K562 (cell line): Measurements from ENCODE around the gene LRRC74B. TPM values are rescaled to one million over a fixed set of nuclear protein-coding genes. Genes with fewer than 3 reads are reported as not detected.

Experiments used
- BACH1 ChIP-seq: fragments of 200-800 bp; sonication (Bioruptor generic); IDR thresholded peaks from 2 replicates; pipeline ENCODE4 v1.6.1; 2016; ENCODE audit warnings: missing genetic modification characterization, missing compliant biosample characterization
- BDP1 ChIP-seq: IDR thresholded peaks from 3 replicates; pipeline ENCODE4 v1.6.1; 2011; ENCODE audit not compliant: insufficient read length, insufficient read depth
- CBX5 ChIP-seq: IDR thresholded peaks from 2 replicates; pipeline ENCODE4 v1.6.1; 2014; ENCODE audit warnings: low read depth, borderline replicate concordance
- ETV1 ChIP-seq: fragments of 450-650 bp; conservative IDR thresholded peaks from 2 replicates; pipeline ENCODE4 v1.6.1; 2016; ENCODE audit warnings: missing genetic modification characterization, control low read depth, low read depth, missing compliant biosample characterization
- HMGN3 ChIP-seq: IDR thresholded peaks from 2 replicates; pipeline ENCODE4 v1.6.1; 2011; ENCODE audit warnings: borderline replicate concordance, low read depth, mild to moderate bottlenecking, mixed read lengths, low read length; ENCODE audit not compliant: insufficient read length; ENCODE audit errors: extremely low read depth
- HNRNPLL ChIP-seq: fragments of 200-400 bp; formaldehyde crosslinking; IDR thresholded peaks from 2 replicates; pipeline ENCODE4 v1.6.1; 2017; ENCODE audit warnings: low read length, low read depth, mild to moderate bottlenecking; ENCODE audit not compliant: poor library complexity, severe bottlenecking
- MYBL2 ChIP-seq, 2 experiments: fragments of 450-650 bp in 1 of 2; sonication (generic) in 1 of 2; formaldehyde crosslinking in 1 of 2; IDR thresholded peaks; 2 replicates each; pipeline versions ENCODE4 v1.6.1 to v1.8.1; 2017 to 2022; ENCODE audit warnings: borderline replicate concordance in 1 of 2, inconsistent platforms in 1 of 2, low read depth in 1 of 2, mild to moderate bottlenecking in 1 of 2, missing genetic modification reagents in 1 of 2, moderate library complexity in 1 of 2
- NR1H2 ChIP-seq: sonication (generic); formaldehyde crosslinking; IDR thresholded peaks from 2 replicates; pipeline ENCODE4 v1.4.0; 2020; ENCODE audit warnings: mild to moderate bottlenecking, missing genetic modification reagents
- PRMT5 ChIP-seq: sonication (generic); formaldehyde crosslinking; IDR thresholded peaks from 2 replicates; pipeline ENCODE4 v1.5.0; 2020; ENCODE audit warnings: missing genetic modification reagents
- TSC22D4 ChIP-seq: fragments of 450-650 bp; IDR thresholded peaks from 2 replicates; pipeline ENCODE4 v1.6.1; 2016; ENCODE audit warnings: missing genetic modification characterization, missing biosample characterization, control low read depth
- ZC3H8 ChIP-seq: fragments of 450-650 bp; IDR thresholded peaks from 2 replicates; pipeline ENCODE4 v1.6.1; 2017
- ZNF644 ChIP-seq: fragments of 200-800 bp; sonication (Bioruptor generic); IDR thresholded peaks from 2 replicates; pipeline ENCODE4 v1.6.1; 2016; ENCODE audit warnings: low read depth, missing genetic modification characterization, missing compliant biosample characterization
- ZNF696 ChIP-seq: fragments of 250-450 bp; sonication (Bioruptor Pico); conservative IDR thresholded peaks from 2 replicates; pipeline ENCODE4 v1.4.0; 2020; ENCODE audit warnings: mild to moderate bottlenecking, moderate library complexity
- polyA plus RNA-seq, 8 experiments: library from polyadenylated mRNA; depleted of rRNA in 4 of 8; stranded (reverse) in 5 of 8; unstranded in 3 of 8; fragments of >200 nt; fragmentation: Nextera tagmentation in 2 of 8; fragmentation: Illumina TruSeq in 1 of 8; extraction: Ambion mirVana in 2 of 8; extraction: Trizol in 1 of 8; gene quantifications; 2 replicates each; pipeline versions ENCODE4 v1.2.1 to v1.2.3, GENCODE V29; 2011 to 2014; ENCODE audit warnings: inconsistent platforms in 1 of 8, missing spikeins in 1 of 8
- total RNA-seq, 7 experiments: library from RNA; depleted of rRNA in 6 of 7; stranded (reverse); fragments of >200 nt in 6 of 7; fragmentation: Illumina TruSeq in 2 of 7; extraction: Trizol in 2 of 7; gene quantifications; 2 replicates each; pipeline versions ENCODE4 v1.2.1 to v1.2.3, GENCODE V29; 2011 to 2021; ENCODE audit warnings: low replicate concordance in 1 of 7
- TF ChIP-seq, protein P1 (sequence below): fragments of 450-650 bp; IDR thresholded peaks from 2 replicates; pipeline ENCODE4 v1.6.1; 2016; ENCODE audit warnings: low read depth
- TF ChIP-seq, protein P2 (sequence below), 2 experiments: IDR thresholded peaks; 2 replicates each; pipeline ENCODE4 v1.6.1; 2012; ENCODE audit warnings: improper control_type of control experiment in 2 of 2, low read depth in 2 of 2, low read length in 2 of 2, borderline replicate concordance in 1 of 2
- TF ChIP-seq, protein P3 (sequence below): sonication (generic); formaldehyde crosslinking; IDR thresholded peaks from 2 replicates; pipeline ENCODE4 v1.5.0; 2020; ENCODE audit warnings: missing genetic modification reagents

LRRC74B gene
- total and polyA plus RNA-seq, 9 of the 15 experiments (the other 6 are each of a cell fraction or from before 2014, with no cell fraction given) = not detected

DNA sequence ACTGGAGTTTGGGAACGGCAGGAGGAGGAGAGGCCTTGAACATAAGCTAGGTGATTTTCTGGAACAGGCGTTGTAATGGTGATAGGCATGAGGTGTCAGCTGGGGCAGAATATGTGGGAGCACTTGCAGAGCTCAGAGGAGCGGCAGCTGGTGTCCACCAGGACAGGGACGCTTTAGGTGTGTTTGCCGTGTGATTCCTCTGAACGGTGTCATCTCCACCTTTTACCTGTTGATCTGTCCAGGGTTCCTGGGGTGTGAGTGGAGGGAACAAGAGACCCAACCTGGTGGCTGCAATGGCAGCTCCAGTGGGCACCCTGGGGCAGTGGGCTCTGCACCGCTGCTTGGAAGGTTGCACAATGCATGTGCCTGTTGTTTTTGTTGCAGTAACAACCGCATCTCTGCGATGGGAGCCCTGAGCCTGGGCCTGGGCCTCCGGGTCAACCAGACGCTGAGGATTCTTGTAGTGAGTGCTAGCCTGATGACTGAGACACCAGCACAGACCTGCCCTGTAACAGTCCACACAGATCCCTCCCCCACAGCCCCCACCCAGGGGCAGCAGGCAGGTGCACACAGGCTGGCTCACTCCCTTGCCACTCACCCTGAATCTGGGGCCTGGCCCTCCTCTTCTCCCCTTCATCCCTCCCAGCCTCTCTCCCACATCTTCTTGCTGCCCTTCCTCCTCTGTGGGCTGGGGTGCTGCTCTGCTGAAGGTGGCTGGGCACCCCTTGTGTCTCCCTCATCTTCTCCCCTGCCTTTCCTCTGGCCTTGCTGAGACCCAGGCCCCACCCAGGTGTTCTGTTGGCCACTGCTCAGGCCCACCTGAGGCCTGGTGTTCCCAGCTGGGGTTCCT lies 9.2 kb downstream of the LRRC74B start (continued):
- TF ChIP-seq, protein P1, sequence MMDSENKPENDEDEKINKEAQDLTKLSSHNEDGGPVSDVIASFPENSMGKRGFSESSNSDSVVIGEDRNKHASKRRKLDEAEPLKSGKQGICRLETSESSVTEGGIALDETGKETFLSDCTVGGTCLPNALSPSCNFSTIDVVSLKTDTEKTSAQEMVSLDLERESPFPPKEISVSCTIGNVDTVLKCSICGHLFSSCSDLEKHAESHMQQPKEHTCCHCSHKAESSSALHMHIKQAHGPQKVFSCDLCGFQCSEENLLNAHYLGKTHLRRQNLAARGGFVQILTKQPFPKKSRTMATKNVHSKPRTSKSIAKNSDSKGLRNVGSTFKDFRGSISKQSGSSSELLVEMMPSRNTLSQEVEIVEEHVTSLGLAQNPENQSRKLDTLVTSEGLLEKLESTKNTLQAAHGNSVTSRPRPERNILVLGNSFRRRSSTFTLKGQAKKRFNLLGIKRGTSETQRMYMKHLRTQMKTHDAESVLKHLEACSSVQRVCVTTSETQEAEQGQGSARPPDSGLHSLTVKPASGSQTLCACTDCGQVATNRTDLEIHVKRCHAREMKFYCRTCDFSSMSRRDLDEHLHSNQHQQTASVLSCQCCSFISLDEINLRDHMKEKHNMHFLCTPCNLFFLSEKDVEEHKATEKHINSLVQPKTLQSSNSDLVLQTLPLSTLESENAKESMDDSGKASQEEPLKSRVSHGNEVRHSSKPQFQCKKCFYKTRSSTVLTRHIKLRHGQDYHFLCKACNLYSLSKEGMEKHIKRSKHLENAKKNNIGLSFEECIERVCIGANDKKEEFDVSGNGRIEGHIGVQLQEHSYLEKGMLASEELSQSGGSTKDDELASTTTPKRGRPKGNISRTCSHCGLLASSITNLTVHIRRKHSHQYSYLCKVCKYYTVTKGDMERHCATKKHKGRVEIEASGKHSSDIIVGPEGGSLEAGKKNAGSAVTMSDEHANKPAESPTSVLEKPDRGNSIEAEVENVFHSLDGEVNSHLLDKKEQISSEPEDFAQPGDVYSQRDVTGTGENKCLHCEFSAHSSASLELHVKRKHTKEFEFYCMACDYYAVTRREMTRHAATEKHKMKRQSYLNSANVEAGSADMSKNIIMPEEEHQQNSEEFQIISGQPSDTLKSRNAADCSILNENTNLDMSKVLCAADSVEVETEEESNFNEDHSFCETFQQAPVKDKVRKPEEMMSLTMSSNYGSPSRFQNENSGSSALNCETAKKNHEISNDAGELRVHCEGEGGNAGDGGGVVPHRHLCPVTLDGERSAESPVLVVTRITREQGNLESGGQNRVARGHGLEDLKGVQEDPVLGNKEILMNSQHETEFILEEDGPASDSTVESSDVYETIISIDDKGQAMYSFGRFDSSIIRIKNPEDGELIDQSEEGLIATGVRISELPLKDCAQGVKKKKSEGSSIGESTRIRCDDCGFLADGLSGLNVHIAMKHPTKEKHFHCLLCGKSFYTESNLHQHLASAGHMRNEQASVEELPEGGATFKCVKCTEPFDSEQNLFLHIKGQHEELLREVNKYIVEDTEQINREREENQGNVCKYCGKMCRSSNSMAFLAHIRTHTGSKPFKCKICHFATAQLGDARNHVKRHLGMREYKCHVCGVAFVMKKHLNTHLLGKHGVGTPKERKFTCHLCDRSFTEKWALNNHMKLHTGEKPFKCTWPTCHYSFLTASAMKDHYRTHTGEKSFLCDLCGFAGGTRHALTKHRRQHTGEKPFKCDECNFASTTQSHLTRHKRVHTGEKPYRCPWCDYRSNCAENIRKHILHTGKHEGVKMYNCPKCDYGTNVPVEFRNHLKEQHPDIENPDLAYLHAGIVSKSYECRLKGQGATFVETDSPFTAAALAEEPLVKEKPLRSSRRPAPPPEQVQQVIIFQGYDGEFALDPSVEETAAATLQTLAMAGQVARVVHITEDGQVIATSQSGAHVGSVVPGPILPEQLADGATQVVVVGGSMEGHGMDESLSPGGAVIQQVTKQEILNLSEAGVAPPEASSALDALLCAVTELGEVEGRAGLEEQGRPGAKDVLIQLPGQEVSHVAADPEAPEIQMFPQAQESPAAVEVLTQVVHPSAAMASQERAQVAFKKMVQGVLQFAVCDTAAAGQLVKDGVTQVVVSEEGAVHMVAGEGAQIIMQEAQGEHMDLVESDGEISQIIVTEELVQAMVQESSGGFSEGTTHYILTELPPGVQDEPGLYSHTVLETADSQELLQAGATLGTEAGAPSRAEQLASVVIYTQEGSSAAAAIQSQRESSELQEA = no peak
- TF ChIP-seq HMGN3 = no peak
- no peak for TF ChIP-seq MYBL2 (IDR thresholded peaks at IDR 0.05; ENCODE audit: low read depth)
- no peak for TF ChIP-seq MYBL2 (CRISPR knock-in tag; IDR thresholded peaks at IDR 0.05; ENCODE audit: borderline replicate concordance)
- no peak for TF ChIP-seq NR1H2 (CRISPR knock-in tag)
- TF ChIP-seq HNRNPLL = peak; percentile 9
- TF ChIP-seq ZC3H8 = no peak
- TF ChIP-seq, protein P2, sequence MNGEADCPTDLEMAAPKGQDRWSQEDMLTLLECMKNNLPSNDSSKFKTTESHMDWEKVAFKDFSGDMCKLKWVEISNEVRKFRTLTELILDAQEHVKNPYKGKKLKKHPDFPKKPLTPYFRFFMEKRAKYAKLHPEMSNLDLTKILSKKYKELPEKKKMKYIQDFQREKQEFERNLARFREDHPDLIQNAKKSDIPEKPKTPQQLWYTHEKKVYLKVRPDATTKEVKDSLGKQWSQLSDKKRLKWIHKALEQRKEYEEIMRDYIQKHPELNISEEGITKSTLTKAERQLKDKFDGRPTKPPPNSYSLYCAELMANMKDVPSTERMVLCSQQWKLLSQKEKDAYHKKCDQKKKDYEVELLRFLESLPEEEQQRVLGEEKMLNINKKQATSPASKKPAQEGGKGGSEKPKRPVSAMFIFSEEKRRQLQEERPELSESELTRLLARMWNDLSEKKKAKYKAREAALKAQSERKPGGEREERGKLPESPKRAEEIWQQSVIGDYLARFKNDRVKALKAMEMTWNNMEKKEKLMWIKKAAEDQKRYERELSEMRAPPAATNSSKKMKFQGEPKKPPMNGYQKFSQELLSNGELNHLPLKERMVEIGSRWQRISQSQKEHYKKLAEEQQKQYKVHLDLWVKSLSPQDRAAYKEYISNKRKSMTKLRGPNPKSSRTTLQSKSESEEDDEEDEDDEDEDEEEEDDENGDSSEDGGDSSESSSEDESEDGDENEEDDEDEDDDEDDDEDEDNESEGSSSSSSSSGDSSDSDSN (IDR thresholded peaks at IDR 0.05; ENCODE audit: borderline replicate concordance in 1 of 2, low read depth in 2 of 2, low read length in 2 of 2) = no peak
- TF ChIP-seq PRMT5 (CRISPR knock-in tag) = no peak; the same call in 1 of the 2 replicates
- no peak for TF ChIP-seq TSC22D4 (tag)
- TF ChIP-seq, protein P3, sequence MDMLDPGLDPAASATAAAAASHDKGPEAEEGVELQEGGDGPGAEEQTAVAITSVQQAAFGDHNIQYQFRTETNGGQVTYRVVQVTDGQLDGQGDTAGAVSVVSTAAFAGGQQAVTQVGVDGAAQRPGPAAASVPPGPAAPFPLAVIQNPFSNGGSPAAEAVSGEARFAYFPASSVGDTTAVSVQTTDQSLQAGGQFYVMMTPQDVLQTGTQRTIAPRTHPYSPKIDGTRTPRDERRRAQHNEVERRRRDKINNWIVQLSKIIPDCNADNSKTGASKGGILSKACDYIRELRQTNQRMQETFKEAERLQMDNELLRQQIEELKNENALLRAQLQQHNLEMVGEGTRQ (CRISPR knock-in tag) = no peak; the same call in 1 of the 2 replicates
- no peak for TF ChIP-seq ZNF644 (tag)
- no peak for TF ChIP-seq BACH1 (tag)
- no peak for TF ChIP-seq BDP1
- no peak for TF ChIP-seq ETV1 (tag)
- no peak for TF ChIP-seq CBX5
- TF ChIP-seq ZNF696 (CRISPR knock-in tag) = no peak
